GM18873 (cell line): Measurements from ENCODE around the gene MARCHF10.

Experiments used
- ATAC-seq: cut with Tn5 transposase; IDR thresholded peaks from one replicate; pipeline ENCODE4 v1.9.1; 2021; ENCODE audit warnings: mild to moderate bottlenecking, moderate library complexity, moderate number of reproducible peaks; ENCODE audit not compliant: unreplicated experiment, low FRiP score

The MARCHF10 gene

DNA sequence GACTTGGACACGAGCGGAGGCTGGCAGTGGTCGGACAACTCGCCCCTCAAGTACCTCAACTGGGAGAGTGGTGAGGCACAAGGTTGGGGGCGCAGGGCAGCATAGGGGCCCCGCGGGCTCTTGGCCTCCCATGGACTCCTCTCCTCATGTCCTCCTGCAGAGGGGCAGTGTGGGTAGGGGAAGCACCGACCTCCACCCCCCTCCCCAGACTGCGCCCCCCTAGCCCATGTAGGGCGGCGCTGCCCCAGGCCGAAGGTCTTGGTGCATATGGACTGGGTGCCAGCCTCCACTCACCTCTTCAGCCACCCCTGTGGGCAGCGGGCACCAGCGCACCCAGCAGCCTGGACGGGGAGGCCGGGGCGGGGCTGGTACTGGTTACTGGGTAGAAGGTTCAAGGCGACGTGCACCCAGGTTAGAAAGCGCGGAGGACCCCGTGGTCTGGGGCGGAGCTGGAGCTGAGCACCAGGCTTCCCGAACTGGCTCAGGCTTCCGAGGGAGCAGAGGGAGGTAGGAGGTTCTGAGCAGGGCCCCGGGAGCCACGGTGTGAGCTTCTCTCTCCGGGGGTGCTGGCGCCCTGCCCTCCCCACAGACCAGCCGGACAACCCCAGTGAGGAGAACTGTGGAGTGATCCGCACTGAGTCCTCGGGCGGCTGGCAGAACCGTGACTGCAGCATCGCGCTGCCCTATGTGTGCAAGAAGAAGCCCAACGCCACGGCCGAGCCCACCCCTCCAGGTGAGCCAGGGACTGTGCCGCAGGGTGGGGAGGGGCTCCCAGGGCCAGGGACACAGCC lies 141.1 kb downstream of the MARCHF10 start:
- no peak for ATAC-seq

DNA sequence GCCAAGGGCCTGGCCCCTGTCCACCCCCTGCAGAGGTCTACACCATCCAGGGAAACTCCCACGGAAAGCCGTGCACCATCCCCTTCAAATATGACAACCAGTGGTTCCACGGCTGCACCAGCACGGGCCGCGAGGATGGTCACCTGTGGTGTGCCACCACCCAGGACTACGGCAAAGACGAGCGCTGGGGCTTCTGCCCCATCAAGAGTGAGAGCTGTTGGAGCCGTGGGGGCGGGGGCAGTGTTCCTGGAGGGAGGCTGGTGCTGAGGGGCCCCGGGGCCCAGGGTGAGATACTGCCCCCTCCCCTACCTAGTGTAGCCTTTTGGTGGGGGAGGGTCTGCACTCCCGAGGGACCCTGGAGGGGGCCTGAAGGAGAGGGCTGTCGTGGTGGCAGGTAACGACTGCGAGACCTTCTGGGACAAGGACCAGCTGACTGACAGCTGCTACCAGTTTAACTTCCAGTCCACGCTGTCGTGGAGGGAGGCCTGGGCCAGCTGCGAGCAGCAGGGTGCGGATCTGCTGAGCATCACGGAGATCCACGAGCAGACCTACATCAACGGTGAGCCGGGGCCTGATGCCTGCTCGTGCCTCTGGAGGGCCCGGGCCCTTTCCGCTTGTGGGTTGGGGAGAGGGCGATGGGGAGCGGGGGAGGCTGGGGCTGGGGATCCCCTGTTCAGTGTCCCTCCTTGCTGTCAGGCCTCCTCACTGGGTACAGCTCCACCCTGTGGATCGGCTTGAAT lies 141.9 kb downstream of the MARCHF10 start:
- ATAC-seq = no peak

DNA sequence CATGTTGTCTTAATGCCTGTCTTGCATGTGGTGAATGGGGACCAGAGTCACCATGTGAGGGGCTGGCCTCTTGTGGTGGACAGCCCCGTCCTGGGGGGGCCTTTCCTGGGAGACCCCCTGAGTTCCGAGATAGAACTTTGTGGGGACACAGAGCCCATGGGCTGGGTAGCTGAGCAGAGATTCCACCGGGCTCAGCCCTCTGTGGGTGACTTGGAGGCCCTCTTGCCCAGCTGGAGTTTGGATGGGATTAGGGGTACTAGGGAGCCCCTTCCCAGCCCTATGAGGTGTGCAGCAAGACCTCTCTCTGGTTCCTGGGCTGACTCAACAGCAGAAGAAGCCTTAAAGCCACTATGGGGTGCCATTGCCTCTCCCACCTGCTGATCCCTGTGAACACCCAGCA lies 142.5 kb downstream of the MARCHF10 start:
- ATAC-seq = no peak

DNA sequence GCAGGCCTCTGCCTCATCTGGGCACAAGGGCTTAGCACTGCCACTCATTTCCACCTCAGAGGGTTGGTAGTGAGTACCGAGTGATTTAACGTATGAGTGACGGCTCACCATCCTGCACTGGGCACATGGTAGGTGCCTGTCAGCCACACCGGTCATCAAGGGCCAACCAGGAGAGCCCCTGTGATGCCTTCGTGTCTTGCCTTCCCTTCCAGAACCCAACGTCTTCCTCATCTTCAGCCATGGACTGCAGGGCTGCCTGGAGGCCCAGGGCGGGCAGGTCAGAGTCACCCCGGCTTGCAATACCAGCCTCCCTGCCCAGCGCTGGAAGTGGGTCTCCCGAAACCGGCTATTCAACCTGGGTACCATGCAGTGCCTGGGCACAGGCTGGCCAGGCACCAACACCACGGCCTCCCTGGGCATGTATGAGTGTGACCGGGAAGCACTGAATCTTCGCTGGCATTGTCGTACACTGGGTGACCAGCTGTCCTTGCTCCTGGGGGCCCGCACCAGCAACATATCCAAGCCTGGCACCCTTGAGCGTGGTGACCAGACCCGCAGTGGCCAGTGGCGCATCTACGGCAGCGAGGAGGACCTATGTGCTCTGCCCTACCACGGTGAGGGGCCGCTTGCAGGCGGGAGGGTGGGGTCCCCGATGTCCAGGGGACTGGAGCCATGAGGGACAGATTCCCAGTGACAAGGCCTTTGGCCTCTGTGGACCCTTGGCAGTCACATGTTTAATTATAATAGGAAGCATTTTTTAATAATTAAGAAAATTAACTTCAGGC lies 143.6 kb downstream of the MARCHF10 start:
- ATAC-seq = no peak

DNA sequence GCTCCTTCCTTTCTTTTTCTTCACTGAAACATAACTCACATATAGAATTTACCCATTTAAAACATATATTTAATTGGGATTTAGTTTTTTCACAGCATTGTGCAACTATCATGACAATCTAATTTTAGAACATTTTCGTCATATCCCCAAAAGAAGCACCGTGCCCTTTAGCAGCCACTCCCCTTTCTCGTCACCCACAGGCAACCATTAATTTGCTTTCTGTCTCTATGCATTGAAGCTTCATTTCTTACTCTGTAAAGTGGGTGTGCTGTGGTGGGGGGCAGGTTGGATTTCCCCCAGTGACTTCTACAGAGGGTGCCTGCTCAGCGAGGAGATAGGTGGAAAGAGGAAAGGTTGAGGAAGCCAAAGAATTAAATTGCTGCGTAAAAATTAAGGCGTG lies 144.8 kb downstream of the MARCHF10 start:
- ATAC-seq = no peak

DNA sequence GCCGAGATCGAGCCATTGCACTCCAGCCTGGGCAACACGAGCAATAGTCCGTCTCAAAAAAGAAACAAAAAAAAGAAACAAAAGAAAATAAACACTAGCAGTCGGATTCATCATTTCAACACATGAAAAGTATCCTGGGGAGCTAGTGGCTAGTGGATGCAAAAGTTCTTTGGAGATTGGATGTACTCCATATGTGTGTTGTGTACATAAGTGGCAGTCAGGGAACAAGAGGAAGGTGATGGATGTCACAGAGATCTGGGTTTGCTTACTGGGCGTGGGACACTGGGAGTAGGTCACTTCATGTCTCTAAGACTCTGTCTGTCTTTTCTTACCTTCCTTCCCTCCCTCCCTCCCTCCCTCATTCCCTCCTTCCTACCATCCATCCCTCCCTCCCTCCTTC lies 145.3 kb downstream of the MARCHF10 start:
- no peak for ATAC-seq

DNA sequence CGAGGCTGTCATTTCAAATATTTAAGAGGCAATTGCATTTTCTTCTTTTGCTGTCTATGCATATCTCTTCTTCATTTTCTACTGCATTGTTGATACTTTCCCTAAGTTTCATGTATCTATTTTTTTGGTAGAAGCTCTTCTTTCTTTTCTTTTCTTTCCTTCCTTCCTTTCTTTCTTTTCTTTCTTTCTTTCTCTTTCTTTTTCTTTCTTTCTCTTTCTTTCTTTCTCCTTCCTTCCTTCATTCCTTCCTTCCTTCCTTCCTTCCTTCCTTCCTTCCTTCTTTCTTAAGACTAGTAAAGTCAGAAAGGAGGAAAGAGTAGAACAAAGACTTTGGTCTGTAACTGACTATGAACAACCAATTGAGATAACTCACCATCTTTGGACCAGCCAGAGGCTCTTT lies 146.8 kb downstream of the MARCHF10 start:
- ATAC-seq = no peak

DNA sequence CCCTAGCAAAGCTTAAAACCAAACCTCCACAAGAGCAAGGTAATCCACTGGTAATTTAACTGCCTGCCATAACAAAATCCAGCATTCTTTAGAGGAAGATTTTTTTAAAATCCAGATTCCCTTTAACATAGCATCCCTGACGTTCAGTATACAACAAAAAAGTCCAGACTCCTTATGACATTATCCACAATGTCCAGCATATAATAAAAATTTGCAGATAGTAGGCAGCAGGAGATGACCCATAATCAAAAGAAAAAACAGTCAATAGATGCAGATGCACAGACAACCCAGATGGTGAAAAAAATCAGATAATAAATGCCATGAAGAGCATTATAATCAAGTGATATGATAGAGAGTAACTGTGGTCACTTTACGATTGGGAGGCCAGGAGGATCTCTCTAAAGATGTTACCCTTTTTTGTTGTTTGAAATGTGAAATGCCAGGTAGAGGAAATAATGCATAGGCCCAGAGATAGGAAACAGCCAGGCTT lies 147.4 kb downstream of the MARCHF10 start:
- no peak for ATAC-seq

DNA sequence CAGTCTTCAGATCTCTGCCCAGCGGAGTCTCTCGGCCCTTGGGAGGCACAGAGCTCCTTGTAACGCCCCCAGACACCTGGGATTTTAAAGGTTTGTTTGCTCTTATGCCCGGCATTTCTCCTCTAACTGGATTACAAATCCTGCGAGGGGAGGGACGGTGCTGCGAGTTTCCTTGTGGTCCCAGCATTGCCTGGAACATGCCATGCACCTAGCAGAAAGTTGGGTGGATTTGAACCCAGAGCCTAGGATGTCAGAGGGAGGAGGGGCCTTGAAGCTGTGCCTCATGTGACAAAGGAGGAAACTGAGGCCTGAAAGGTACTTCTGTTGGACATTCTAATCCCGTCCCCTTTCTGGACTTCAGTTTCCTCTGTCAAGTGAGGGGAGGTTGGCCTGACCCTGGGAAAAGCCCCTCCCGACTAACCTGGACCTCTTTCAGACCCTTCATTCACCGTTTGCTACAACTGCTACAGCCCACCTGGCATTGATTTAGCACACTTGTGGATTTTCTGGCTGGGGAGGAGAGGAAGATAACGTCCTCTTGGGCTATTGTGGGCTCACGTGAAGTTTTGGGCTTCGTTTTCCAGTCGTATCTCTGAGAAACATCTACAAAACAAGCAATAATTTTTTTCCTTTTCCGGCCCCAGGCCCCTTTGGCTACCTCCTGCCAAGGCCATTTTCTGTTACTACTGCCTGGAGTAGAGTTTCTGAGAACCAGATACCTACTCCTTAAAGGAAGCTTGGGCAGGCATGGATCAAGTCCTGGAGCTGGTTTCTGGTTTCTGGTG lies 149.8 kb downstream of the MARCHF10 start:
- ATAC-seq = no peak

DNA sequence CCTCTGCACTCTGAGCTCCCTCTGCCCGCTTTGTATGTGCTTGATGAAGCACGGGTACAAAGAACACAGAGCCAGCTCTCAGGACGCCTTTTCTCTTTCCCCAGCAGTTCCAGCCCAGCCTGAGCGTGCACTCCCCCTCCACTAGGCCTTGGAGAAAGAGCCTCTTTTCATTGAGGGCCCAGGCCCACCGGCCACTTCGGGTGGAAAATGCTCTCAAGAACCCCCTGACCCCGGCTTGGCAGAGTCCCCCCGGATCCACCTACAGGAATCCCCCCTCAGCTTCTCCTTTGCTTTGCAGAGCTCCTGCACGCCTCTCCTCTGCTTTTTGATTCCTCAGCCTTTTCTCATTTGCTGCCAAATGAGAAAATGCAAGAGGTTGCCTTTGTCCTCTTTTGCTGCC lies 150.4 kb downstream of the MARCHF10 start:
- ATAC-seq = no peak

DNA sequence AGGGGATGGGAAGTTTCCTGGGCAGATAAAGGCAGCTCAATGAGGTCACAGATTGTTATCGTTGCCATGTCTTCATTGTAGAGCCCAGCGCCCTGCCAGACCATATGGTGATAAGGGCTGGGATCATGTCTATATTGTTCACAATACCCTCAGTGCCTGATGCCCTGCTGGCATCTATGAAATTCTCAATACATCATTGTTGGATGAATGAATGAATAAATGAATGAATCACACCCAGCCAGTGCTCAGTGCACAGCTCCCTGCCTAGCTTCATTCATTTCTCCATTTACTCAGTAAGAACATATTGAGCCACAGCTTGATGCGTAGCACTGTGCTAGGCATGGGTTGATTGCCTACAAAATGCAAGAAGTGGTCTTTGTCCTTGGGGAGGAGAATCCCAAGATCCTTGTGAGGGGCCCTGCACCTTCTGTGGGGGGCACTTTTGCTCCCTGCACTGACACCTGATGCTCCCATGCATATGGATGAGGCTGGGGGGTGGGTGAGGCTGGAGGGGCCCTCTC lies 150.9 kb downstream of the MARCHF10 start:
- ATAC-seq = no peak

DNA sequence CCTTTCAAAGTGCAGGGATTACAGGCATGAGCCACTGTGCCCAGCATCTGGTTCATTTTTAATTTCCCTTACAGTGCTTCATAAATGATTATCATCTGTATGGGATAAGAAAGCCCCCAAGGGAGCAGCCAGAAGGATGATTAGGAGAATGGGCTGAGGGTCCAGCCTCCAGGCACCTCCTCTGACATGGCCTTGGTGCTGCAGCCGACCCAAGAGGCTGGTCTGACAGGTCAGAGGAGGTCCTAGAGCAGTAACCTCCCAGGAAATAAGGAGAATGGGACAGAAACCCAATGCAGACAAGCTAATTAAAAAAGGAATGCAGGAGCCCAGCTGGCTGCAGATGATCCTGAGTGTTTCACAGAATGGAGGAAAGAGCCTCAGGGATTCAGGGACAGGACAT lies 151.7 kb downstream of the MARCHF10 start:
- no peak for ATAC-seq

DNA sequence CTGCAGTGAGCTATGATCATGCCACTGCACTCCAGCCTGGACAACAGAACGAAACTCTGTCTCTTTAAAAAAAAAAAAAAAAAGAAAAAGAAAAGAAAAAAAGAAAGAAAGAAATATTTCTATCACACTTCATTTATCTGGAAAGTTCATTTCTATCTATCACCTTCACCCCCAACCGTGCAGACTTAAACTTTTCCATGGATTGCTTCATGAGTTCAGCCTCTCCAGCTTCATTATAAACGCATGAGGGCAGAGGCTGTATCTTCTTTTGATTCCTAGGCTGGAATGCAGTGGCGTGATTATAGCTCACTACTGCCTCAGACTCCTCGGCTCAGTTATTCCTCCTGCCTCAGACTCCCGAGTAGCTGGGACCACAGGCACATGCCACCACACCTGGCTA lies 152.5 kb downstream of the MARCHF10 start:
- ATAC-seq = no peak

DNA sequence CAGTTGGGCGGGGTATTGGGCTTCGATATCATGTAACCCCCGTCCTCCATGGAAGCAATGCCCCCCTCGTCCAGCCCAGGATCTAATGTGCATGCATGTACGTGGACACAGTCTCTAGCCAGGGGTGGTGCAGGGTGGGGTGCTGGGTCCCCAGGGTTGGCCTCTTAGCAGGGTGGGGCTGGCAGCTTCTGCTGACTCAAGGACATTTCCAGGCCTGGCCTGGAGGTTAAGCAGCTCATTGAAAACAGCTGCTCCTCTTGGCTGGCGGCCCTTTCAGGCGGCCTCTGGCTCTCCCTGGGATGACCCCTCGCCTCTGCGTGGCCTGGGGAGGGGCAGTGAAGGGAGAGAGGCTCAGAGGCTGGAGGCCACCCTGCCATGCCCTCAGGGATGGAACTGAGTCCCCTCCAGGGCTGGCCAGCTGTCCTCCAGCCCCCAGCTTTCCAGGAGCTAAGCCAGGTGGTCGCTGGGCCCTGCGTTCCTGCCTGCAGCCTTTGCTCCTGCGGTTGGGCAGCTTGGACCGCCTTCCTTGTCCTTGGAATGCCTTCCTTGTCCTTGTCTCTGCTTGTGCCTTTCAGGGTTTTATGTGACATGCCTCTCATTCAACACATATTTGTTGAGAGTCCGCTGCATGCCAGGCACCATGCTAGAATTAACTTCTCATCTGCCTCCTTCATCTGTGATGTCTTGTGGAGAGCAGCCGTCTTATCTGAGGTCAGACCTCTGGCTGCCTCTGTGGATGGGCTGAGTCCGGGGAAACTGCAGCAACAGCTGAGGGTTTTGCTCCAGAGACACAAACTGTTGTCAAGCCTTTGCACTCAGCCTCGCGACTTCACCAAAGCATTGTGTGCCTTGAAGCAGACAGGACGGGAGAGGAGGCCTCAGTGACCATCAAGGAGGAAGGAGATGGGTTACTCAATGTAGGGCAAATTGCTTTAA lies 154.0 kb downstream of the MARCHF10 start:
- no peak for ATAC-seq

DNA sequence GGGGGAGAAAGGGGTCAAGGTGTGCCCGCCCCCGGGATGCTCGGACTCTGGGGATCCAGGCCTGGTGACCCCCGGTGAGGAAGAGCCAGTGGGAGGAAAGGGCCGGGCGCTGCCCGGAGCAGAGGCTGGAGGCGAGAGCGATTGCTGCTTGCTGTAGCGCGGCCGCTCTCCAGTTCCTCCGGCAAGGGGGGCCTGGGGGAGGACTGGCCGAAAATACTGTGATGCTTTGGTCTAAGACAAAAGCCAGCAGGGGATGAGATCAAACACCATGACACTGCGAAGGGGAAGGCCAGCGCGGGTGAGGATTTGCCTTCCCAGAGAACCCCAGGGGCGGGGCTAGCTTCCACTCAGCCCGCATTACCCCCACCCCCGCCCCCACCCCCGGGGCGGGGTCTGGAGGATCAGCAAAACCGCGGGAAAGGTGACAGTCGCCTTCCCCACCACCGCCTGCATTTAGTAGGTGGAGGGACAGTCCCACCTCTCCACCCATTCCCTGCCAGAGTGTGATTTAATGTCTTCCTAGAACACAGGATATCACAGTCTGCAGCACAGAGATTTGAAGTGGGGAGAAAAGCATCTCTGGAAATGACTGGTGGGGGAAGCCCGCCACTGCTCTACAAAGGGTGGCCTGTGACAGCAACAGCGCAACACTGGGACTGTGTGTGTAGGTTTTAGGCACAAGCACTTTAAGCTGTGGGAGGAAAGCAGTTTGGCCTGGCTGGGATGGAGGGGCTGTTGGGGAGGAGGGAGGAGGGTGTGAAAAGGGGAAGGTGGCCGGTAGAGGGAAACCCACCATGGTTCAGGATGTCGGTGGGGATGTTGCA lies 154.9 kb downstream of the MARCHF10 start:
- no peak for ATAC-seq

DNA sequence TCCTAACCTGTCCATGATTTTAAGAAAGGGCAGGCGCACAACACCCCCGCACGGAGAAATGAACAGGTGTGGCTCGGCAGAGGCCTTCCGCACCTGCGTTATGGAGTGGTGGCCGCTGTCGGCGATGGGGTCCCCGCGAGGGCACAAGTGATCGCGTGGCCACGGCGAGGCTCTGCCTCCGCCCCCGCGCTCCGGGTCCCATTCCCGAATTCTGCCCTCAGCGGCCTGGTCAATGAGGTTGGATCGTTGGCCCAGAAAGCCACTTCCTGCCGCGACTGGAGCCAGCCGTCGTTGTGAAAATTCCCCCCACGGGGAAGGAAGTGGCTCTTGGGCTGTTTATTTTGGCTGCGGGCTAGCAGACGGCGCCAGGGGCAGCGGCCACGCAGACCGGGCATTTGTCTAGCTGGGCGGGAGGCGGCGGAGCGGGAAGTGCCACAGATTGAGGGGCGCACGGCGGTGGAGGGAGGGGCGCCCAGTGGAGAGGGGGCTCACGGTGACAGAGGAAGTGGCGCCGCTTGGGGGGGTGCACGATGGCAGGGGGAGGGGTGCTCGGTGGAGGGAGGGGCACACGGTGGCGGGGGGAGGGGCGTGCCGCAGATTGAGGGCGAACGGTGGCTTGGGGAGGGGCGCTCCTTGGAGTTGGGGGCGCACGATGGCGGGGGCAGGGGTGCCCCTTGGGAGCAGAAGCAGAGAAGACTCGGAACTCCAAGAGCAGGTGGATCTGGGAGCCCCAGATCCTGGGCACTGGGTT lies 155.7 kb downstream of the MARCHF10 start:
- ATAC-seq = no peak
